Activated CD8-positive, alpha-beta T cell treated with anti-CD3 and anti-CD28 coated beads for 36 hours (primary cell): ENCODE data around the gene EXOC4. TPM values are rescaled to one million over a fixed set of nuclear protein-coding genes. Genes with fewer than 3 reads are reported as not detected.

Experiments used
- ATAC-seq: fragments of 200-7000 bp; cut with Tn5 transposase; one replicate; pipeline ENCODE4 v1.10.0; 2021; ENCODE audit warnings: mild to moderate bottlenecking, moderate library complexity
- CTCF ChIA-PET: fragments of 350-600 bp; sonication (Branson Sonifier 250); formaldehyde crosslinking; loops from one replicate; lab custom pipeline; 2021; ENCODE audit warnings: antibody characterized with exemption; lab: Charles Lee
- POLR2A ChIA-PET: fragments of 350-600 bp; sonication (Branson Sonifier 250); formaldehyde crosslinking; loops from one replicate; lab custom pipeline; 2021; ENCODE audit warnings: antibody characterized with exemption; lab: Charles Lee
- DNase-seq: peaks from one replicate; pipeline ENCODE4 v3.0.0-alpha.2; 2020
- H3K27ac Mint-ChIP-seq: one replicate; pipeline ENCODE4 v1.8.0; 2021; ENCODE audit warnings: mild to moderate bottlenecking, mixed read lengths
- H3K27me3 Mint-ChIP-seq: one replicate; pipeline ENCODE4 v1.8.0; 2021; ENCODE audit warnings: mixed read lengths
- H3K36me3 Mint-ChIP-seq: one replicate; pipeline ENCODE4 v1.8.0; 2021; ENCODE audit warnings: low read depth, mixed read lengths
- H3K4me1 Mint-ChIP-seq: one replicate; pipeline ENCODE4 v1.8.0; 2021; ENCODE audit warnings: low read depth, mixed read lengths
- H3K4me3 Mint-ChIP-seq: one replicate; pipeline ENCODE4 v1.8.0; 2021; ENCODE audit warnings: mild to moderate bottlenecking, moderate library complexity, mixed read lengths
- H3K9me3 Mint-ChIP-seq: one replicate; pipeline ENCODE4 v1.8.0; 2021; ENCODE audit warnings: mixed read lengths
- CTCF ChIP-seq: fragments of 200-600 bp; IDR thresholded peaks from one replicate; pipeline ENCODE4 v1.8.0; 2022; ENCODE audit warnings: antibody characterized with exemption, mild to moderate bottlenecking
- intact Hi-C: fragments of 100-400 bp; cut with micrococcal nuclease; formaldehyde crosslinking; loops from one replicate; pipeline ENCODE4 v1.10.0; 2022
- total RNA-seq, 2 experiments: library from RNA; stranded (reverse); gene quantifications; one replicate each; pipeline ENCODE4 v1.2.3, GENCODE V29; 2021

EXOC4 gene
- total RNA-seq, 2 experiments from 2014 or later = 54.1 to 61.7 TPM

GRCh38 chr7:133452577-133452976, 199.7 kb downstream of the EXOC4 start:
- CTCF ChIA-PET = no interaction called here
- POLR2A ChIA-PET = no interaction called here

GRCh38 chr7:133458688-133459087, 205.8 kb downstream of the EXOC4 start:
- Mint-ChIP-seq H3K4me3 (no peak overlapping the region), H3K4me1 (peaks cover 8% of the 10 kb centered on the region), H3K27ac (no peak overlapping the region), H3K9me3 (no peaks in the 10 kb centered on the region), H3K36me3 (peaks cover 2% of the 10 kb centered on the region), H3K27me3 (no peaks in the 10 kb centered on the region)
- intact Hi-C loops = no loop called here
- DNase-seq (no peak), ATAC-seq (no peak)
- POLR2A ChIA-PET = no interaction called here
- CTCF ChIA-PET = no interaction called here
- no peak for TF ChIP-seq CTCF

More at GRCh38 chr7:133452577-133452976, 199.7 kb downstream of the EXOC4 start:
- Mint-ChIP-seq H3K4me1 (no peaks in the 10 kb centered on the region), H3K27me3 (no peaks in the 10 kb centered on the region), H3K36me3 (no peaks in the 10 kb centered on the region), H3K27ac (no peak overlapping the region), H3K4me3 (no peak overlapping the region), H3K9me3 (no peaks in the 10 kb centered on the region)
- ATAC-seq (no peak), DNase-seq (no peak)
- intact Hi-C loops = no loop called here
- TF ChIP-seq CTCF = no peak

GRCh38 chr7:133461421-133461820, 208.5 kb downstream of the EXOC4 start:
- Mint-ChIP-seq H3K27me3 (no peaks in the 10 kb centered on the region), H3K9me3 (peaks cover 13% of the 10 kb centered on the region), H3K4me1 (peaks cover 8% of the 10 kb centered on the region), H3K27ac (no peak overlapping the region), H3K4me3 (no peak overlapping the region), H3K36me3 (peaks cover 18% of the 10 kb centered on the region)
- POLR2A ChIA-PET = no interaction called here
- no peak for TF ChIP-seq CTCF
- CTCF ChIA-PET = no interaction called here
- ATAC-seq = no peak
- DNase-seq = no peak
- intact Hi-C loops = no loop called here

- DNase-seq (no peak), ATAC-seq (no peak)
- TF ChIP-seq CTCF = no peak
- H3K4me1 Mint-ChIP-seq = peaks cover 11% of the 10 kb centered on the region
- H3K9me3 Mint-ChIP-seq = peaks cover 9% of the 10 kb centered on the region
- ChIA-PET CTCF (no interaction called here), POLR2A (no interaction called here)
- peaks cover 8% of the 10 kb centered on the region for H3K36me3 Mint-ChIP-seq
- H3K27ac Mint-ChIP-seq = no peak overlapping the region
- intact Hi-C loops = no loop called here
- no peaks in the 10 kb centered on the region for H3K27me3 Mint-ChIP-seq
- H3K4me3 Mint-ChIP-seq = no peak overlapping the region
These were observed 222.8 kb downstream of the EXOC4 start for GRCh38 chr7:133475655-133476054.

- CTCF ChIA-PET = no interaction called here
- Mint-ChIP-seq H3K27me3 (no peaks in the 10 kb centered on the region), H3K4me1 (peaks cover 29% of the 10 kb centered on the region), H3K27ac (no peak overlapping the region), H3K36me3 (peaks cover 11% of the 10 kb centered on the region), H3K9me3 (peaks cover 2% of the 10 kb centered on the region), H3K4me3 (no peak overlapping the region)
- intact Hi-C loops = no loop called here
- TF ChIP-seq CTCF = no peak
- ATAC-seq = no peak
- DNase-seq = no peak
- POLR2A ChIA-PET = interaction anchor here (0.6 kb wide), 1 partner anchor 1308 kb away, joined by 3 read pairs; no protein-coding TSS in a partner anchor
These were observed 224.9 kb downstream of the EXOC4 start for GRCh38 chr7:133477791-133478190.
